GM19025 (cell line): ENCODE data around the gene TBXT.

Experiments used
- ATAC-seq: cut with Tn5 transposase; IDR thresholded peaks from one replicate; pipeline ENCODE4 v1.9.1; 2021; ENCODE audit warnings: mild to moderate bottlenecking, low read depth, moderate library complexity; ENCODE audit not compliant: unreplicated experiment

The TBXT gene

GRCh38 chr6:166121726-166122125 lies 45.9 kb downstream of the TBXT start:
- no peak for ATAC-seq

- ATAC-seq: no peak
Observed at GRCh38 chr6:166119116-166119911, 48.3 kb downstream of the TBXT start.

DNA sequence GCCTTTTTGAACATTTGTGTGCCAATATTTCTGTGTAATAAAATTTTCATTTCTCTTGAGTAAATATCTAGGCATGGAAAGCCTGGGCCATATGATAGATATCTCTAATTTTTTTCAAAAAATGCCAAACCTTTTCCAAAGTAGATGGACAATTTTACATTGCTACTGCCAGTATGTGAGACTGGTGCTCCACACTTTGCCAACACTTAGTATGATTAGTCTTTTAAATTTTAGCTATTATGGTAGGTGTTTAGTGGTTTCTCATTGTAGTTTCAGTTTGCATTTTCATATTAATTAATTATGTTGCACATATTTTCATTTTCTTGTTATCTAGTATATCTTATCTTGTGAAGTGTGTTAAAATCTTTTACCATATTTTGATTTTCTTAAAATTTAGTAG lies 52.0 kb downstream of the TBXT start:
- ATAC-seq: no peak

DNA sequence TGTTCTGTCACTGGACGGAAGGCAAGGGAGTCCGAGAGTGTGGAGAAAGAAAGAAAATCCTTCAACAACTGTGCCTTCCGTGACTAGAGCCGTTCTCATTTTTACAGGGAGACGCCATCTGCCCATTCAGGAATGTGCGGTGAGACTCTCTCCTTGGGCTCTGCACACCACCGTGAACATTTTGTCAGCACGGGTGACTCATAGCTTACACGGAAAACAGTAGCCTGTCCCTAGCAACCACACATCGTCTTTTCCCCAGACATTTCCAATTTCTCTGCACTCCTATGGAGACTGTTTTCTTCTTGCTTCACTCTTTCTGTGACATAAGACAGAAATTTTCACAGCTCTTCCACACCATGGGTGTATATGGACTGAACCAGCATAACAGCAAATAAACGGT lies 55.1 kb downstream of the TBXT start:
- ATAC-seq: no peak

DNA sequence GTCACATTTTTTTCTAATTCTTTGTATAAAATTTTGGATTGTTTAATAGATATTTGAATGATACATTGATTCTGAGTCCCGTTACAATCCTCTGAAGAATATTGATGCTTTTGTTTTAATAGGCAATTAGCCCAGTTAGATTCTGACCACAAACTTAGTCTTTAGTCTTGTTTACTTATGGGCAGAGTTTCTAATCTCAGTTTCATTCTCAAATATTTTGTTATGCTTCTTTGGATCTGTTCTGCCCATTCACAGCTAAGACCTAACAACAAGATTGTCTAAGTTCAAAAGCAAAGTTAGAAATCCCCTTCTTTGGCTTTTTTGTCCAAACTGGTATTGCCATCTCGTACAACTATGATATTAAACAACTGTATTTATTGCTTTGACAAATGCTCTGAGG lies 58.0 kb downstream of the TBXT start:
- ATAC-seq: no peak
